GM21423 (cell line): Measurements from ENCODE around the gene BBX.

ENCODE experiments used
- ATAC-seq: cut with Tn5 transposase; IDR thresholded peaks from one replicate; pipeline ENCODE4 v1.9.1; 2021; ENCODE audit warnings: mild to moderate bottlenecking, moderate library complexity; ENCODE audit not compliant: unreplicated experiment

Gene BBX

DNA sequence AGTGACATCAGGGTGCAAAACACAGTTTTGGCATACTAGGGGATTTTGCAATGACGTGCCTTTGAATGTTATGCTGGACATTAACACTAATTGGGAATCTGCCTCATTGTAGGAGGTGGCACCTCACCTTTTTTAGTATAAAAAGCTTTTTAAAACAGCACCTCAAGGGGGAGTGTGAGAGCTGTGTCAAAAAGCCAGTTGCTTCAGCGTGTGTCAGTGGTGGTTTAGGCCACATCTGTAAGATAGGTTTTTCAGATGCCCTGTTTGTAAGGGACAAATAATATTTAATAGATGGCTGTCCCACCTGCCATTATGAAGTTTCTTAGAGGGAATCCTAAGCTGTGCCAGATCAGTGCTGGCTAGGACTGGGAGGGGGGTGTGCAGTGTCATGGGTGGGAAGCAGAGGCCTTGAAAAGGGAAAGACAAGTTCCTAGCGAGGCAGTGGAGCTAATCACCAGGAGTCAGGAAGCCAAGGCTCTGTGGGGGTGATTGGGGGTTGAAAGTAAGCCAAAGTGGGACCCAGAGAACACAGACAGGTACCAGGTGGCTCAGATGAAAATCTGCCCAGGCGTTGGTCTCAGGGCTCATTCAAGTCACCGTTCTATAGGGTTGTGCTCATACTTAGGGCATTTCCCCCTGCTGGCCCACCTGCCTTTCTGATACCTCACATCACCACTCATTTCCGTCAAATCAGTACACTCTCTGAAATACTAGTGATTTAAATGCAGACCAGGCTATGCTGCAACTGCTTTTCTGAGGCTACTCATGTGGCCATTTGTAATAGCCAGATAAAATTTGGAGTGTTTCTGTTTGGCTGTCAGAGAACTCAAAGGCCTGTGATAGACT is 120.5 kb downstream of the BBX start:
- no peak for ATAC-seq

DNA sequence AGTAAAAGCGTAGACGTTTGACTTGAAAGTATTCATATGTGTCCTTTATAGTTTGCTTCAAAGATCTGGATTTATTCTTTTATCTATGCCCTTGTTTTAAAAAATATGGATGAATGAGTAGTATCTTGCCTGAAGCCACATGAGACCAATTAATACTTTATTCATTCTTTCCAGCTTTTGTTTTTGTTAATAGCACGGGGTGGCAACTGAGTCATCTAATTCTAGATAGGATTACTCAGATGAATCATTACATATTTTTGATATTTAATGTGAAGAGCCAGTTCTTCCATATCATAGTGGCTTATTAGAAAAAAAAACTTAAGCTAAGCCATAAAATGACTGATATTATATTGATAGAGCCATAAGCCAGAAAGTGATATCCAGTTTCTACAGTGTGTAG is 121.9 kb downstream of the BBX start:
- ATAC-seq: no peak

DNA sequence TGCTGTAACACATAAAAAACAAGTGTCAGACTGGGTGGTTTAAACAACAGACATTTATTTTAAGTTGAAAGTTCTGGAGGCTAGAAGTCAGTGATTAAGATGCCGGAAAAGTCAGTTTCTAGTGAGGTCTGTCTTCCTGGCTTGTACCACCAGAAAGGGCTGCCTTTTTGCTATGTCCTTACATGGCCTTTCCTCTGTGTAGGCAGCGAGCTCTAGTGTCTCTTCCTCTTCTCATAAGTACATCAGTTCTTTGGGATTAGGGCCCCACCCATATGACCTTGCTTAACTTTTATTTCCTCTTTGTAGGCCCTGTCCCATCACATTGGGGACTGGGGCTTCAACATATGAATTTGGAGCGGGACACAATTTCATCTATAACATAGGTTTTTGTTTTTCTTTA is 128.0 kb downstream of the BBX start:
- ATAC-seq: no peak

- ATAC-seq: peak; percentile 69
Observed at GRCh38 chr3:107651782-107652181, 129.0 kb downstream of the BBX start.

GRCh38 chr3:107654218-107654617 is 131.5 kb downstream of the BBX start:
- no peak for ATAC-seq

- ATAC-seq: no peak
Observed at GRCh38 chr3:107657971-107658370, 135.2 kb downstream of the BBX start.

- ATAC-seq: no peak
Observed at GRCh38 chr3:107660306-107660976, 137.7 kb downstream of the BBX start.

DNA sequence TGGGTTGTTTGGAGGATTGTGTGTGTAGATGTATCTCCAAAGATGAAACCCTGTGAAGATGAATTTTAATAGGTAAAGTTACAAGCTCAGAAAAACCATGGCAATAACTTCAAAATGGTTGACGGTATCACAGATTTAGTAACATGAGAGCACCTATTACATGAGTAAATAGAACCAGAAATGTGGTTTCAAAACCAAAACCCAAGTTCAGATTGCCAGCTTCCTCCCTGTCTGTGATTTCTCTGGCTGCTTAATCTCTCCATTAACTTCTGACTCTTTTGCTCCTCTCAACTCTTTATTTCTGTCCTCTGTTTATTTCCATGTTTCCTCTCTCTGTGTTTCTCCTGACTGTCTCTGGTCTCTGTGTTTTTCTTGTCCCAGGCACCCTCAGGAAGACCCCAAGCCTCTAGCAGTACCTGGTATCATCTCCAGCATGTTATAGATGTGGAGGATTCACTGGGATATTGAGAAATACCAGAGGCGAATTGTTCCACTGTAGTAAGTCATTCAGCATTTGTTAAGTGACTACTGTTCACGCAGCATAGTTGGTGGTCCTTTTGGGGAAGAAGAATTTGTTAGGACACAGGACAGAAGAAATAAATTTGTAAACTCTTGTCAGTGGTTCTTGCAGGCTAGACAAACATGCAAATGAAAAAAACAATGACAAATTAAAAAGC is 138.8 kb downstream of the BBX start:
- no peak for ATAC-seq

DNA sequence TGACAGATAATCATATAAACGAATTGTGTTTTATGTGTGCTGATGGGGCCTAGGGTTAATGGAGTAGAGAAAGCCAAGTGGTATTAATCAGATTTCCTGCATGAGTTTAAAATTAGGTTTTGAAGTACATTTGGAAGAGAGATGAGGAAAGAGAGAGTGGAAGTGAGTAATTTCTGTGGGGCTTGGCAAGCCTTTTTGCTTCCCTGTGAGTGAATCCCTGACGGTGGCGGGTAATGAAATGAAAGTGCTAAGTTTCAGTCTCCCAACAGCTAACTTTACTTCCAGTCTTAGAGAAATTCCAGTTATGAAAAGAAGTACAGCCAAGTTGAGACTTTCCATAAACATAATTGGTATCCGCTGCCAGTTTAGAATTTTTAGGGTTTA is 139.4 kb downstream of the BBX start:
- no peak for ATAC-seq

DNA sequence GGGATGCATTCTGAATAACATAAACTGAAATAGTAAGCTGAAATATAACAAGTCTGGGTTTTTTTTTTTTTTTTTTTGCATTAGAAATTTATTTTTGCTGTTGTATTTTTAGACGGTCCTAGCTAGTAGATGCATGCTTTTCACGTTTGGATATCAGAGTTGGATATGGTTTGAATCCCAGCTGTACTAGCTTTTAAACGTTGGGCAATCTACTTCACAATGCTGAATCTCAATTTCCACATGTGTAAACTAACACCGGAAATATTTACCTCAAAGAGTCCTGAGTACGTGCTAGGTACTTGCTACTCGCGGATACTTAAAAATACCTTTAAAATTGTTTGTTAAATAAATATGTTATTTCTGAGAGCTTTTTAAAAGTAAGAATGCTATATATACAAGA is 139.8 kb downstream of the BBX start:
- ATAC-seq: no peak

DNA sequence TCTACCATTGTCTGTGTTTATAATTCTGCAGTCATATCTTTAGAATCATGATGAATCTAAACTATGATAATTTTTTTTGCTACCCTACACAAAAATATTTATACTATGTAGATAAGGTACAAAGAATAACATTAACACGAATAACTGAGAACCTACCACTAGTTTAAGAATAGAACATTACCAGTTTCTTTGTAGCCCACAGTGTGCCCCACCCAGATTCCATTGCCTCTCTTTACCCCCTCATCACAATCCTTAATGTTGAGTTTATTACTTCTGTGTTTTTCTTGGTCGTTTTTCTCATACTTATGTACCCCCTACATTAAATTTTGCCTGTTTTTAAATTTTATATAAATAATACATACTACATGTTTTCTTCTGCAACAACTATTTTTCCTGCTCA is 140.5 kb downstream of the BBX start:
- ATAC-seq: no peak

DNA sequence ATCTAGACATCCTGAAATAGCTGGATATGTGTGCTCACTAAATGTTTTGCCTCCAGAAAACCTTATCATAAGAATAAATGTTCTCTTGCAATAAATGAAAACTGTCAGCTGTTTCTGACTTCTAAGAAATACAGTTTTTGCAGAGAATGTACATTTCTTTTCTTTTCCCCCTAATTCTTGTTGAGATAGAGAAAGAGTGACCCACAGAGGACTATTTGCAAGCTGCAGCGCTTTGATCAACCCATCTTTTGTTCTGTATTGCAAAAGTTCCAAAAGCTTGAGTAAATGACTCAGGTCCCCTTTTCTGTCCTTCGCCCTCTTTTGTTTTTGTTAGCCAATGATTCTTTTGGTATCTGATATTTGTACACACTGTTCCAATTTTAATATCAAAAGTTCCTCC is 141.9 kb downstream of the BBX start:
- no peak for ATAC-seq

DNA sequence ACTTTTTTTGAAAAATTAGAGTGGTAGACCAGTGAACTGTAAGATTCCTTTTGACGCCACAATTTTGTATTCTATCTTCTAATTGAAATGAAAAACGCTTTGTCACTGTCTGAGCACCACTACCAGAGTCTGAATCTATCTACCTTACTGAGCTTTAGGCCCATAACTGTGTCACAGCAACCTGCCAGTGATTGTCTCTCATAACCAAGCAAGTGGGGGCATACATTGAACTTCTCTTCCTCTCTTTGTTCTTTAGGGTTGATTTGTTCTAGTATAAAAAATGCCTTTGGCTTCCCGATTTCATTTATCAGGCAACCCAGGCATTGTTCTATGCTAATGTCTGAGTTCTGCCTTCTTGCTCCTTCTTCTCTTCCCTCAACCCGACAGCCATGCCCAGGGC is 142.6 kb downstream of the BBX start:
- no peak for ATAC-seq

GRCh38 chr3:107666853-107667252 is 144.1 kb downstream of the BBX start:
- ATAC-seq: no peak

GRCh38 chr3:107668416-107668815 is 145.7 kb downstream of the BBX start:
- no peak for ATAC-seq

- ATAC-seq: no peak
Observed at GRCh38 chr3:107668963-107669362, 146.2 kb downstream of the BBX start.

GRCh38 chr3:107669669-107670068 is 146.9 kb downstream of the BBX start:
- ATAC-seq: no peak

- no peak for ATAC-seq
Observed at GRCh38 chr3:107670986-107671385, 148.2 kb downstream of the BBX start.

GRCh38 chr3:107674371-107674770 is 151.6 kb downstream of the BBX start:
- ATAC-seq: no peak

DNA sequence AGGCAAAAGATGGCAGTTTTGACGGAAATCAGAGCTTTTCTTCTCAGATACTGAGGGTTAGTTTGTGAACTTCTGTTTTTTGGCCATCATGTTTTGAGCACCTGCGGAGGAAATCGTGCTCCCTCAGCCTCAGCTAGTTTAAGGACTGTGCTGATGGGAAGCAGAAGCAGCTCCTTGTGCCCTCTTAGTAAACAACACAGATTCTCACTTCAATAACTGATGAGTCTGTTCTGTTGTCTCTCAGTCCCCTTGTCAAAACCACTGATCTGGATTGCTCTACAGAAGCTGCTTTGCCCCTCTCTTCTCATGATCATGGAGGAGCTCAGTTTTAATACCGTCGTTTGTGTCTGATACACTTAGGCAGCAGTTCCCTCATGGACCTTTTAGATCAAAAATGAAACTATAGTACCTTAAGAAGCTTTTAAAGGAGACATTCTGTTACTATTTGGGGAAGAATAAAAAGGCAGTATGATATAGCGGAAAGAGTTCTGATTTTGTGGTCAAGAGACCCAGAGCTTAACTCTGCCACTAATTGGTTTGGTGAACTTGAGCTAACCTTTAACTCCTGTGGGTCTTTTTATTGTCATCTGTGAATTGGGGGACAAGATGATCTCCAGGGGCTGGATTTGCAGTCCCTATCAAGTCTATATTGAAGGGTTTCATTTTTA is 152.6 kb downstream of the BBX start:
- ATAC-seq: peak; percentile 68
